AG09309 (cell line): Measurements from ENCODE around the gene NEUROD6.

Experiments used
- DNase-seq: peaks from one replicate; pipeline ENCODE4 v3.0.0-alpha.2; 2010; ENCODE audit warnings: low read depth
- H3K4me3 ChIP-seq: 2 replicates; pipeline ENCODE4 v1.5.1; 2011; ENCODE audit warnings: mild to moderate bottlenecking, low read depth, low read length, moderate library complexity; ENCODE audit not compliant: control insufficient read depth
- CTCF ChIP-seq: IDR thresholded peaks from 2 replicates; pipeline ENCODE4 v1.5.1; 2011; ENCODE audit warnings: mild to moderate bottlenecking, low read depth, low read length, inconsistent platforms; ENCODE audit not compliant: insufficient read depth, control insufficient read depth; ENCODE audit errors: missing control alignments

NEUROD6 gene

DNA sequence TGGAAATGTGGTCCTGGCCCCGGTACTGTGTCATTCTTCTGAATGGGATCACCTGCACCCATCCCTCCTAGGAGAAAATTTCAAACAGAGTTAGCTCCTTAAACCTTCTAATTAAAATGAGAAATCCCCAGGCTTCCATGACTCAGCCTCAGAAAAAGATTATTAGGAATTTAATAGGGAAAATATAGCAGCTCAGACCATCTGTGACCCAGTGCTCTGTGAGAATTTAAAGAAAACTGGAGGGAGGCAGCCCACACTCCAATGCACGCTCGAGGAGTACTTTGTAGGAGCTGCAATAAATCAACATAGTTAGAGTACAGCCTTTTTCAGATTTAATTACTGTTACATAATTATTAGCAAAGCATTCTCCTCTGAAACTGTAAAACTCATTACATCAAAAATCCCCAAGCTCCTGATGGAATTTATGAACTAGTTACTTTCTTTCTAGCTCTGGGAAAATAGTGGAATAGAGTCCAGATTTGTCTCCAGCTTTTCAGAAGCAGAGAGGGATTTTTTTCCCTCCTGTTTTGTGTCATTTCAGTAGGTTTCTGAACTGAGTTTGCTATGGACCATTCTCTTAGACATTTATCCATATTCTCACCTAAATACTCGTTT is 30.1 kb downstream of the NEUROD6 start:
- no peak for DNase-seq
- no peak for TF ChIP-seq CTCF
- no peak overlapping the region for H3K4me3 ChIP-seq

- TF ChIP-seq CTCF, result no peak
- H3K4me3 ChIP-seq, result no peak overlapping the region
- no peak for DNase-seq
Observed at GRCh38 chr7:31309407-31309806, 31.1 kb downstream of the NEUROD6 start.

DNA sequence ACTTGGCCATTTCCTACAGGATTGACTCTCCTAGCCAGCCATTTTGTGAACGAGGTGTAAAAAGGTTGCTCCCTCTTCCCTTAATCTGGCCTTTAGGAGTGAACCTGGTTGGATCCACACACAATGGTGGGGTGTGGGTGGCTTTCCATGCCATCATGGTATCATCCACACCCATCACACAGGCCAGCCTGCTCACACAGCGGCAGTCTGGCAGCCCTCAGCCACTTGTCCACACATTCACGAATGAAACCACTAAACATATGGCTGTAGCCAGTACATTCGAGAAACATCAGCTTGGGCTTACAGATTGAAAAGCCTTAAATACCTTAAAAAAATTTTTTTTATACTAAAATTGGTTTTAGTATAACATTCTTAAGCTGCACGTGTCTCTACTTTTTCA is 31.9 kb downstream of the NEUROD6 start:
- H3K4me3 ChIP-seq, result no peak overlapping the region
- no peak for DNase-seq
- no peak for TF ChIP-seq CTCF

DNA sequence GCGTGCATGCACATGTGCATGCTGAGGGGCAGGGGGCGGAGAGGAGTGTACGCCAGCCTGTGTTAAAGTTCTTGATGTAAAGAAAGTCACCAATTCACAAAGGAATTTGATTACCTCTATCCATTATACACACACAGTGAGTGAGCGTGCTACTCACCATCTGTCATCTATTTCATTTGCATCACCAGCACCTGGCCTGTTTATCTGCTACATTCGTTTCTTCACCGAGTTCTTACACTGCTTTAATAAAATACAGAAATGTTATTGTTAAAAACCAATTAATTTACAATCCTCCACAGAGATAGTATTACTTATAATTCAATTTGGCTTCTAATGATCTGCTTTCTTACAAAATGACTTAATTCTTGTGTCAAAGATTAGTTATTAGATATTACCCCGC is 32.6 kb downstream of the NEUROD6 start:
- TF ChIP-seq CTCF, result no peak
- no peak overlapping the region for H3K4me3 ChIP-seq
- DNase-seq, result no peak

GRCh38 chr7:31305260-31305659 is 35.3 kb downstream of the NEUROD6 start:
- no peak for TF ChIP-seq CTCF
- DNase-seq, result no peak
- H3K4me3 ChIP-seq, result no peak overlapping the region

DNA sequence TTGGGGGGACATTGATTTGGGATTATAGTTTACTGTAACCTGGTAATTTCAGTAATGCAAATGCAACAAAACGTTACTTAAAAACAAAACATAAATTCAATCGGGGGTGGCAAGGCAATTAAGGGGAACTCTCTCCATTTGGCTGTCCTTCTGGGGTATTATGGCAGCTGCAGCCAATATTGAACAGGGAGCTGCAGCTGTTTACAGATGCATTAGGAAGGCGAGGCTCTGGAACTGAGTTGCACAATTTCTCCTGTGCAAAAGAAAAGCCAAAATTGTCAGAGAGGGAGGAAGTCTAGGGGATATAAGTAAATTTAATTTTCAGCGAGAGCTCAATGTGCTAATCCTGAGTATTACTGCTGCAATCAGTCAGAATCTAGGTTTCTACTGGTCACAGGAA is 36.1 kb downstream of the NEUROD6 start:
- DNase-seq, result no peak
- H3K4me3 ChIP-seq, result no peak overlapping the region
- no peak for TF ChIP-seq CTCF

DNA sequence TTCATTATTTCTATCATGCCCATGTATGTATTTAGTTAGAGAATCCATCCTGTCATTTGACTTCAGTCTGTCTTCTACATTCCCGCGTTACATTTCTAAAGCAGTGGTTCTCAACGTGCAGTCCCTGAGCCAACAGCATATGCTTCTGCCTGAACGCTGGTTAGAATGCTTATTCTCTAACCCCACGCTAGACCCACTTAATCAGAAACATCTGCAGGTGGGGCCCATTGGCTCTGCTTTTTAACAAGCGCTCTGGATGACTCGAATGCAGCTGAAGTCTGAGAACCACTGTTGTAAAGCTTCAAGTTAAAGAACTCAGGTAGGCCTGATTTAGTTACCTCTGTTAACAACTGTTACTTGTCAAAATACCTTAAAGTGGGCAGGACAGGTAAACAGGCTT is 38.2 kb downstream of the NEUROD6 start:
- DNase-seq, result no peak
- no peak overlapping the region for H3K4me3 ChIP-seq
- TF ChIP-seq CTCF, result no peak
